ENCODE data around the gene MTERF1. TPM values are rescaled to one million over a fixed set of nuclear protein-coding genes. Genes with fewer than 3 reads are reported as not detected.
A peak's percentile ranks its signal among the peaks of the same experiment; 100 is the strongest.

Gene MTERF1
- total RNA-seq = 6.7 and 10.5 TPM in 2 replicates

- peak; percentile 56 for DNase-seq (ENCODE audit: low read depth)
- peak; percentile 99 for TF ChIP-seq CTCF (IDR thresholded peaks at IDR 0.05; ENCODE audit: insufficient read depth, low read length, poor library complexity, severe bottlenecking)
- no peaks in the 10 kb centered on the region for H3K27me3 ChIP-seq (ENCODE audit: control insufficient read depth, insufficient read depth, low read length)
- H3K4me3 ChIP-seq (ENCODE audit: low read depth, low read length) = peak within 1 kb of the TSS; percentile 97
- H3K36me3 ChIP-seq (ENCODE audit: control insufficient read depth, insufficient read depth, low read length) = no peaks in the 10 kb centered on the region
Observed at GRCh38 chr7:91880413-91881241, at the start of gene MTERF1. MTERF1 (minus strand) TSS chr7:91880702; CDS start chr7:91880083, 619 bp downstream.

- DNase-seq (ENCODE audit: low read depth) = no peak
- H3K36me3 ChIP-seq (ENCODE audit: control insufficient read depth, insufficient read depth, low read length) = no peaks in the 10 kb centered on the region
- TF ChIP-seq CTCF (IDR thresholded peaks at IDR 0.05; ENCODE audit: insufficient read depth, low read length, poor library complexity, severe bottlenecking) = no peak
- no peak overlapping the region for H3K4me3 ChIP-seq (ENCODE audit: low read depth, low read length)
- no peaks in the 10 kb centered on the region for H3K27me3 ChIP-seq (ENCODE audit: control insufficient read depth, insufficient read depth, low read length)
Observed at GRCh38 chr7:91929463-91929862, 49.0 kb upstream of the MTERF1 start.

- no peak overlapping the region for H3K4me3 ChIP-seq (ENCODE audit: low read depth, low read length)
- no peak for DNase-seq (ENCODE audit: low read depth)
- no peaks in the 10 kb centered on the region for H3K27me3 ChIP-seq (ENCODE audit: control insufficient read depth, insufficient read depth, low read length)
- no peaks in the 10 kb centered on the region for H3K36me3 ChIP-seq (ENCODE audit: control insufficient read depth, insufficient read depth, low read length)
- no peak for TF ChIP-seq CTCF (IDR thresholded peaks at IDR 0.05; ENCODE audit: insufficient read depth, low read length, poor library complexity, severe bottlenecking)
Observed at GRCh38 chr7:91927912-91928311, 47.4 kb upstream of the MTERF1 start.

- no peak overlapping the region for H3K4me3 ChIP-seq (ENCODE audit: low read depth, low read length)
- H3K36me3 ChIP-seq (ENCODE audit: control insufficient read depth, insufficient read depth, low read length) = no peaks in the 10 kb centered on the region
- no peak for TF ChIP-seq CTCF (IDR thresholded peaks at IDR 0.05; ENCODE audit: insufficient read depth, low read length, poor library complexity, severe bottlenecking)
- DNase-seq (ENCODE audit: low read depth) = no peak
- H3K27me3 ChIP-seq (ENCODE audit: control insufficient read depth, insufficient read depth, low read length) = no peaks in the 10 kb centered on the region
Observed at GRCh38 chr7:91922857-91923256, 42.4 kb upstream of the MTERF1 start.

GRCh38 chr7:91918356-91918755 is 37.9 kb upstream of the MTERF1 start:
- Histone ChIP-seq H3K27me3 (ENCODE audit: control insufficient read depth, insufficient read depth, low read length) (no peaks in the 10 kb centered on the region), H3K4me3 (ENCODE audit: low read depth, low read length) (no peak overlapping the region), H3K36me3 (ENCODE audit: control insufficient read depth, insufficient read depth, low read length) (no peaks in the 10 kb centered on the region)
- DNase-seq (ENCODE audit: low read depth) = no peak
- TF ChIP-seq CTCF (IDR thresholded peaks at IDR 0.05; ENCODE audit: insufficient read depth, low read length, poor library complexity, severe bottlenecking) = no peak

GRCh38 chr7:91916051-91916440 is 35.5 kb upstream of the MTERF1 start:
- no peaks in the 10 kb centered on the region for H3K36me3 ChIP-seq (ENCODE audit: control insufficient read depth, insufficient read depth, low read length)
- TF ChIP-seq CTCF (IDR thresholded peaks at IDR 0.05; ENCODE audit: insufficient read depth, low read length, poor library complexity, severe bottlenecking) = no peak
- no peaks in the 10 kb centered on the region for H3K27me3 ChIP-seq (ENCODE audit: control insufficient read depth, insufficient read depth, low read length)
- DNase-seq (ENCODE audit: low read depth) = no peak
- H3K4me3 ChIP-seq (ENCODE audit: low read depth, low read length) = no peak overlapping the region

All from kidney epithelial cell (primary cell).